GM12891 (cell line): Measurements from ENCODE around the gene EEF2.
"Not testable (repeated sequence)": the region's sequence is repeated elsewhere in the genome, so short reads cannot be mapped to it uniquely, and the experiment has no call there.

Experiments used
- DNase-seq: peaks from one replicate; pipeline ENCODE4 v3.0.0; 2011; ENCODE audit warnings: low spot score; ENCODE audit not compliant: insufficient read length
- FAIRE-seq: peaks from 2 replicates; lab custom pipeline; 2011; peaks lifted over from hg19 to GRCh38; lab: Jason Lieb, UNC
- PAX5 ChIP-seq: IDR thresholded peaks from 2 replicates; pipeline ENCODE4 v1.6.1; 2011; ENCODE audit warnings: low read length, moderate library complexity, mild to moderate bottlenecking; ENCODE audit not compliant: insufficient read depth, severe bottlenecking
- POLR2A ChIP-seq: IDR thresholded peaks from 2 replicates; pipeline ENCODE4 v1.6.1; 2011; ENCODE audit warnings: low read depth, low read length, control low read depth
- POLR2AphosphoS5 ChIP-seq: IDR thresholded peaks from 2 replicates; pipeline ENCODE4 v1.6.1; 2011; ENCODE audit warnings: low read depth, low read length, control low read depth
- POU2F2 ChIP-seq: IDR thresholded peaks from 2 replicates; pipeline ENCODE4 v1.6.1; 2011; ENCODE audit warnings: low read depth, mild to moderate bottlenecking, control low read depth, low read length, moderate library complexity
- SPI1 ChIP-seq: IDR thresholded peaks from 2 replicates; pipeline ENCODE4 v1.6.1; 2011; ENCODE audit warnings: low read depth, low read length, control low read depth
- TAF1 ChIP-seq: IDR thresholded peaks from 2 replicates; pipeline ENCODE4 v1.6.1; 2011; ENCODE audit warnings: low read depth, low read length, control low read depth

The EEF2 gene

DNA sequence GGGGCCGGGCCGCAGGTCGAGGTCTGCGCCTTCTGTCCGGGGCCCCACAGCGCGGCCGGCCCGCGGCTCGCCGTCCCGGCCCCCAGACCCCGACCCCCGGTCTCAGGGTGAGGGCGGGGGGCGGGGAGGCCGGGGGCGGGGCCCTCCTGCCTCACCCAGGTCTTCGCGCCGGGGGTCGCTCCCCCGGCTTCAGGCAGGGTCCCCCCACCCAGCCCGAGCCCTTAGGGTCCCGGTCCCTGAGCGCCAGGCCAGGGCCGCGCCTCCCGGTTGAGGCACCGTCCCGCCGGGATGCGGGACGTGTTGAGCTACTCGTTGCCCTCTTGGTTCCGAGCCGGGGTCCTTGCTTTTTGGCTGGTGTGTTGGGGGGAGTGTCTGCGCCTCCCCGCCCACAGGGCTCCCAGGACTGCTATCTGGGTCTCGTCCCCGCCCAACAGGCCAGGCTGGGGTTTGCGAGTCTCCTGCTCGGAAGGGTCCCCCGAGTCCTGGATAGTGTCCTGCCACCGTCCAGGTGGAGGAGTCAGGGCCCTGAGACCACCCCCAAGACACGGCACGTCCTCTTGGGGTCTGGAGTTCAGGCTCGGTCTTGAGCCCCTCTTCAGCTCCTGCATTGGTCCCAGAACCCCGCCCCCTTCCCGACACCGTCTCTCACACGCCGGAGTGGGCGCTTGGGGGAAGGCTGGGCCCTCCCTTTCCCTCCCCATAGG is 22.7 kb upstream of the EEF2 start:
- FAIRE-seq (no peak), DNase-seq (peak; percentile 53)
- TF ChIP-seq POLR2A (no peak), TAF1 (no peak), PAX5 (no peak), POU2F2 (no peak), POLR2AphosphoS5 (no peak)

DNA sequence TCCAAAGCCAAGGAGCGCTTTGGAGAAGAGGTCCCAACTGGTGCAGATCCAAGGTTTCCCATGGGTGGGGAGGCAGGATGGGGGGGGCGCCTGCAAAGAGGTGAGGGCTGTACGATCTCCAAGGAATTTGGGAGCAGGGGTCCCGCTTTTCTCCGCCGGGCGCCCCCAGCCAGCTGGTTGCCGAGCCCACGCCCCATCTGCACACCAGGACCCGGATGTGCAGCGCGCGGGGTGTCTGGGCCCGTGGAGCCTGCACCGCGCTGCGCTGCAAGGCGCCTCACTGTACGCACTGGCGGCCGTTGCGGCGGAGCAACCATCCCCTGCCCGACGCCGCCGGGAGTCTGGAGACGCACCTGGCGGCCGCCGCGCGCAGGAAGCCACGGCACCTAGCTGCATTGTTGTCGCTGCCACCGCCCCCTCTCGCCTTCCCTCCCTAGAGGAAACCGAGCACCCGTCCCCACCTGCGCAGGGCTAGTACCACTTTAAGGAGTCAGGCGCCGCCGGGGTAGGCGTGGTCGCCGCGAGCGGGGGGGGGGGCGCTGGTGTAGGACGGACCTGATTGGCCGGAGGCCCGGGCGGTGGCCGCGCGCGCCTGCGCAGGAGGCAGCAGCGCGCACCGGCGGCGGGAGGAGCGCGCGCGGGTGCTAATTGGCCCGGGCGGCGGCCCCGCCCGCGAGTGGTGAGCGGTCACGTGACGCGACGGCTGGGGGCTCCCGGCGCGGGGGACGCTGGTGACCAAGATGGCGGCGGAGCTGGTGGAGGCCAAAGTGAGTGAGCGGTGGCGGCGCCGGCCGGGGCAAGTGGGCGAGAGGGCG is 22.0 kb upstream of the EEF2 start, which contains the start of gene PIAS4:
PIAS4 (plus strand) TSS at position 716 of the 815 bp plus-strand sequence; CDS start at position 741, 25 bp downstream.
- FAIRE-seq (peak; percentile 99), DNase-seq (peak; percentile 99)
- no peak for TF ChIP-seq POU2F2
- TF ChIP-seq POLR2A = peak; percentile 66; the same call in 1 of the 2 replicates
- no peak for TF ChIP-seq PAX5
- no peak for TF ChIP-seq SPI1
- peak; percentile 54 for TF ChIP-seq POLR2AphosphoS5
- peak; percentile 87 for TF ChIP-seq TAF1

DNA sequence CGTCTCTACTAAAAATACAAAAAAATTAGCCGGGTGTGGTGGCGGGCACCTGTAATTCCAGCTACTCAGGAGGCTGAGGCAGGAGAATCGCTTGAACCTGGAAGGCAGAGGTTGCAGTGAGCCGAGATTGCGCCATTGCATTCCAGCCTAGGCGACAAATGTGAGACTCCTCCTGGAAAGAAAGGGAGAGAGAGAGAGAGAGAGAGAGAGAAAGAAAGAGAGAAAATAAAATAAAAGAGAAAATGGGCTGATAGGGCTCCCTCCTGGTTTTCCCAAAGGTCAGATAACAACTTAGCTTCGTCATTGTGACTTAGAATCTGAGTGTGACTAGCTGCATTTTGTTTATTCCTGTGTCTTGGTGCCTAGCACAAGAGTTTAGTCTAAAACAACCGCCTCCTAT is 20.2 kb upstream of the EEF2 start:
- not testable (repeated sequence) for FAIRE-seq, DNase-seq

DNA sequence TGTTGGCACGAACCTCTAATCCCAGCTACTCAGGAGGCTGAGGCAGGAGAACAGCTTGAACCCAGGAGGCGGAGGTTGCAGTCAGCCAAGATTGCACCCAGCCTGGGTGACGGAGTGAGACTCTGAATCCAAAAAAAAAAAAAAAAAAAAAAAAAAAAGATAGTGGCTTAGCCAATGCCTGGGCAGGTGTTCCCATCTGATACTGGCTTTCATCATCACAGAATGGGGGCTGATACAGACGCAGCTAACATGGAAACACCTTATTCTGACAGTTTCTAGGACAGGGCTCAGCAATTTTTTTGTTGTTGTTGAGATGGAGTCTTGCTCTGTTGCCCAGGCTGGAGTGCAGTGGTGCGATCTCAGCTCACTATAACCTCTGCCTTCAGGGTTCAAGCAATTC is 15.5 kb upstream of the EEF2 start:
- not testable (repeated sequence) for DNase-seq, FAIRE-seq

DNA sequence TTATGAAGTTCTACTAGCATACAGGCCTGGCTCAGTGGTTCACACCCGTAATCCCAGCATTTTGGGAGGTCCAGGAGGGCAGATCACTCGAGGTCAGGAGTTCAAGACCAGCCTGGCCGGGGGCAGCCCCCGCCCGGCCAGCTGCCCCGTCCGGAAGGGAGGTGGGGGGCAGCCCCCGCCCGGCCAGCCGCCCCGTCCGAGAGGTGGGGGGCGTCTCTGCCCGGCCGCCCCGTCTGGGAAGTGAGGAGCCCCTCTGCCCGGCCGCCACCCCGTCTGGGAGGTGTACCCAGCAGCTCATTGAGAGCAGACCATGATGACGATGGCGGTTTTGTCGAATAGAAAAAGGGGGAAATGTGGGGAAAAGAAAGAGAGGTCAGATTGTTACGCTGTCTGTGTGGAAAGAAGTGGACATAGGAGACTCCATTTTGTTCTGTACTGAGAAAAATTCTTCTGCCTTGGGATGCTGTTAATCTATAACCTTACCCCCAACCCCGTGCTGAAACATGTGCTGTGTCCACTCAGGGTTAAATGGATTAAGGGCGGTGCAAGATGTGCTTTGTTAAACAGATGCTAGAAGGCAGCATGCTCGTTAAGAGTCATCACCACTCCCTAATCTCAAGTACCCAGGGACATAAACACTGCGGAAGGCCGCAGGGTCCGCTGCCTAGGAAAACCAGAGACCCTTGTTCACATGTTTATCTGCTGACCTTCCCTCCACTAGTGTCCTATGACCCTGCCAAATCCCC is 13.6 kb upstream of the EEF2 start:
- not testable (repeated sequence) for DNase-seq, FAIRE-seq

DNA sequence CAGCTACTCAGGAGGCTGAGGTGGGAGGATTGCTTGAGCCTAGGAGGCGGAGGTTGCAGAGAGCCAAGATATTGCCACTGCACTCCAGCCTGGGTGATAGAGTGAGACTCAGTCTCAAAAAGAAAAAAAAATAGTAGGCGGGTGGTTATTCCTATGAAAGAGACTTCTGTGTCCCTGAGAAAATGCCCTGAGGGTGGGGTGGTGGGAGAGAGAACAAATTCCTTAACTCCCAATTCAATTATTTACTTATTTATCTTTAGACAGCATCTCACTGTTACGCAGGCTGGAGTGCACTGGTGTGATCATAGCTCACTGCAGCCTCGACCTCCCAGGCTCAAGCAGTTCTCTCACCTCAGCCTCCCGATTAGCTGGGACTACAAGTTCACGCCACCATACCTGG is 10.3 kb upstream of the EEF2 start:
- TF ChIP-seq POLR2A (no peak), POLR2AphosphoS5 (no peak), POU2F2 (no peak), TAF1 (no peak), PAX5 (no peak), SPI1 (no peak)
- DNase-seq (no peak), FAIRE-seq (no peak)

DNA sequence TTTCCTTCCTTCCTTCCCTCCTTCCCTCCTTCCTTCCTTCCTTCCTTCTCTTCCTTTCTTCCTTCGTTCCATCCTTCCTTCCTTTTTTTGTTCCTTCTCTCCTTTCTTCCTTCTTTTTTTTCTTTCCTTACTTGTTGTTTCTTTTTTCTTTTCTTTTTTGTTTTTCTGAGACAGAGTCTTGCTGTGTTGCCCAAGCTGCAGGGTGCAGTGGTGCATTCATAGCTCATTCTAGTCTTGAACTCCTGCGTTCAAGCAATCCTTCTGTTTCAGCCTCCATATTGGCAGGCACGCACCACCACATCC is 5.5 kb upstream of the EEF2 start:
- DNase-seq = no peak
- no peak for FAIRE-seq
- TF ChIP-seq TAF1 (no peak), POU2F2 (no peak), POLR2A (no peak), POLR2AphosphoS5 (no peak), SPI1 (no peak), PAX5 (no peak)

DNA sequence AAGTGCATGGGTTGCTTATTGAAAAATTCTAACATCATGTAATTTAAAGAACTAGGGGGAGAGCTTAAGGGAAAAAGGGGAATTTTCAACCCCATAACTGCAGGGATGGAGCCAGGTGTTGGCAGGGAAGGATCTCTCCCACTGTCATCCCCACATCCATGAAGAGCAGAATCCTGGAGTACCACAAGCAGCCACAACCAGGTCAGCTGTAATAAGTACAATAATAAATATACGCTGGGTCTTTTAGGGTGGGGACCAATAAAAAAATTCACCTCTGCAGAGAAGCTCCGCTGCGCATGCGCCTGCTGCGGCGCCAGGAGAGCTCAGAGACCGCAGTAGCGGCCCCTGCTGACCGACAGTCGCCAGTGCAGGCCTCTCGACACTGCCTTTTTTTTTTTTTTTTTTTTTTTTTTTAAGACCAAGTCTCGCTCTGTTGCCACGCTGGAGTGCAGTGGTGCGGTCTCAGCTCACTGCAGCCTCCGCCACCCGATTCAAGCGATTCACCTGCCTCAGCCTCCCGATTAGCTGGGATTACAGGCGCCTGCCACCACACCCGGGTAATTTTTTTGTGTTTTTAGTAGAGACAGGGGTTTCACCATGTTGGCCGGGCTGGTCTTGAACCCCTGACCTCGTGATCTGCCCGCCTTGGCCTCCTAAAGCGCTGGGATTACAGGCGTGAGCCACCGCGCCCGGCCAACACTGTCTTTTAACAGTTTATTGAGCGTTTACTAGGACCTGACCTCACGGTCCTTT is 2.5 kb upstream of the EEF2 start:
- DNase-seq (peak; percentile 63), FAIRE-seq (no peak)
- TF ChIP-seq POLR2AphosphoS5 = no peak
- TF ChIP-seq PAX5 = peak; percentile 60

DNA sequence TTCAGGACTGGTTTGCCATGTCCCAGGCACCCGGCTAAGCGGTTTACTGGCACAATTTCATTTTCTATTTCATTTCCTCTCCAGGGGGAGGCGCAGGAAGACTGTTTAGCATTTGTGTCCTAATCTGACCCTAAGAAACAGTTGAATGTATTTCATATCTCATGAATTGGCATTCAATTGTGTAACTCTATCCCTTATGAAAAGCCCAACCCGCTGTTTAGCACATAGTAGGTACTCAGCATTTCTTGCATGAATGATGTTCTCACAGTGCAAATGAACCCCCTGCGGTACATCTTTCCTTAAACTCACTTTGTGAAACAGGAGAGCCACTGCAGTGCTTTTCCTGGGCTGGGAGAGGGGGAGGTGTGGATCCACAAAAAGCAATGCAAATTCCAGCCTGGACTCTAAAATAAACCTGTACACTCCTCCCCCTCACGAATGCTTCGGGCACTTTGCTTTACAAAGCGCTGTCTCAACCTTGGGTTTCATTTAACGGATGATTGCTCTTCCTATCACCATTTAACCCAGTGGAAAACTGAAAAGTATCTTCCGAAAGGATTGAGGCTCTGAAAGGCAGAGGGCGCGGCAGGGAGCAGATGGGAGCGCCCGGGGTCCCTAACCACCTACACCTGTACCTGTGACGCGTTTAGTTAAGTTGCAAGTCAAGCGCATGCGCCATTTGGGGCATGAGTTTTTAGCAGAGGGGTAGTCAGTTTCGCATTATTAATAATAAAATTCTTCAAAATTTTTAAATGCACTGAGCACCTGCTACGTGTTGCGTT is 1.2 kb upstream of the EEF2 start:
- peak; percentile 32 for DNase-seq

More for the DNA sequence above, 1.2 kb upstream of the EEF2 start:
- TF ChIP-seq SPI1 = peak; percentile 19; the same call in 1 of the 2 replicates
- no peak for TF ChIP-seq POLR2AphosphoS5
- FAIRE-seq = peak; percentile 60
